ENCODE results near the gene TIGD4.

DNA sequence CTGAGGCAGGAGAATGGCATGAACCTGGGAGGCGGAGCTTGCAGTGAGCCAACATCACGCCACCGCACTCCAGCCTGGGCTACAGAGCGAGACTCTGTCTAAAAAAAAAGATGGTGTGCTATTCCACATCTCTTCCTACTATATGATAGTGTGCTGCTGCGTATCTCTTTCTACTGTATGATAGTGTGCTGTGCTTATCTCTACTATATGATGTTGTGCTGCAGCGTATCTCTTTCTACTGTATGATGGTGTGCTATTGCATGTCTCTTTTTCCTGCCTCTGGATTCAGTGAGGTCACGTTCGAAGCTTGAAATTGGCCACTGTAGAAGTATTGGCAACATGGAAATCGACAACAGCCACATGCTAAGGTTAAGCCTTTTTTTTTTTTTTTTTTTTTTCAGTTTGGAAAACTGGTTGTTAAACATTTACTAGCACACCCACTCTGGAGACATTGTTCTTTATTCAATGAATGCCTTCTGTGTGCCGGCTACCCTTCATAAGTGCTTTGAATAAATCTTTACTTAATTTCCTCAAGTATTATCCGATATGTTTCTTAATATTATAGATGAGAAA lies 31.3 kb upstream of the TIGD4 start:
- TF ChIP-seq, protein P1, sequence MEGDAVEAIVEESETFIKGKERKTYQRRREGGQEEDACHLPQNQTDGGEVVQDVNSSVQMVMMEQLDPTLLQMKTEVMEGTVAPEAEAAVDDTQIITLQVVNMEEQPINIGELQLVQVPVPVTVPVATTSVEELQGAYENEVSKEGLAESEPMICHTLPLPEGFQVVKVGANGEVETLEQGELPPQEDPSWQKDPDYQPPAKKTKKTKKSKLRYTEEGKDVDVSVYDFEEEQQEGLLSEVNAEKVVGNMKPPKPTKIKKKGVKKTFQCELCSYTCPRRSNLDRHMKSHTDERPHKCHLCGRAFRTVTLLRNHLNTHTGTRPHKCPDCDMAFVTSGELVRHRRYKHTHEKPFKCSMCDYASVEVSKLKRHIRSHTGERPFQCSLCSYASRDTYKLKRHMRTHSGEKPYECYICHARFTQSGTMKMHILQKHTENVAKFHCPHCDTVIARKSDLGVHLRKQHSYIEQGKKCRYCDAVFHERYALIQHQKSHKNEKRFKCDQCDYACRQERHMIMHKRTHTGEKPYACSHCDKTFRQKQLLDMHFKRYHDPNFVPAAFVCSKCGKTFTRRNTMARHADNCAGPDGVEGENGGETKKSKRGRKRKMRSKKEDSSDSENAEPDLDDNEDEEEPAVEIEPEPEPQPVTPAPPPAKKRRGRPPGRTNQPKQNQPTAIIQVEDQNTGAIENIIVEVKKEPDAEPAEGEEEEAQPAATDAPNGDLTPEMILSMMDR (IDR thresholded peaks at IDR 0.05) = no peak
- TF ChIP-seq POLR2A (IDR thresholded peaks at IDR 0.05) = no peak

Measured in Peyer's patch (tissue), 4 donors.